H1 (cell line): ENCODE results near the gene CHMP1B. TPM values are rescaled to one million over a fixed set of nuclear protein-coding genes. Genes with fewer than 3 reads are reported as not detected.

Experiments
- CTCF ChIA-PET: fragments of 300-600 bp; sonication (Branson Sonifier 250); formaldehyde crosslinking; loops from one replicate; lab custom pipeline; 2021; ENCODE audit not compliant: partially characterized antibody; lab: Charles Lee
- POLR2A ChIA-PET: fragments of 300-600 bp; sonication (Branson Sonifier 250); formaldehyde crosslinking; loops from one replicate; lab custom pipeline; 2021; ENCODE audit warnings: inconsistent platforms; ENCODE audit not compliant: partially characterized antibody; lab: Charles Lee
- DNase-seq, 2 experiments: peaks; one replicate each; pipeline versions ENCODE4 v3.0.0 to v3.0.0-alpha.2; 2010 to 2022; ENCODE audit warnings: low spot score in 2 of 2, low read depth in 1 of 2, mixed read lengths in 1 of 2
- FAIRE-seq: peaks from 2 replicates; lab custom pipeline; 2011; peaks lifted over from hg19 to GRCh38; lab: Jason Lieb, UNC
- H2AFZ ChIP-seq: 2 replicates; pipeline ENCODE4 v1.8.1; 2012; ENCODE audit warnings: low read length, inconsistent platforms
- H2AK5ac ChIP-seq: 2 replicates; pipeline ENCODE4 v1.6.1; 2013; ENCODE audit warnings: low read depth, low read length
- H2BK120ac ChIP-seq: replicated peaks from 2 replicates; pipeline ENCODE3; 2013; ENCODE audit warnings: low read depth, low read length, inconsistent platforms
- H2BK12ac ChIP-seq: 2 replicates; pipeline ENCODE4 v1.6.1; 2013; ENCODE audit warnings: low read depth, low read length
- H2BK15ac ChIP-seq: 2 replicates; pipeline ENCODE4 v1.6.1; 2013; ENCODE audit warnings: low read length
- H2BK20ac ChIP-seq: 2 replicates; pipeline ENCODE4 v1.6.1; 2013; ENCODE audit warnings: low read length
- H2BK5ac ChIP-seq: 2 replicates; pipeline ENCODE4 v1.6.1; 2013; ENCODE audit warnings: low read depth, low read length
- H3K14ac ChIP-seq: 2 replicates; pipeline ENCODE4 v1.6.1; 2013; ENCODE audit warnings: inconsistent platforms; ENCODE audit not compliant: insufficient read length
- H3K18ac ChIP-seq: 2 replicates; pipeline ENCODE4 v1.6.1; 2013; ENCODE audit warnings: low read length; ENCODE audit errors: extremely low read depth
- H3K23ac ChIP-seq: 2 replicates; pipeline ENCODE4 v1.6.1; 2013; ENCODE audit warnings: inconsistent platforms; ENCODE audit not compliant: insufficient read length
- H3K23me2 ChIP-seq: 2 replicates; pipeline ENCODE4 v1.6.1; 2013; ENCODE audit warnings: low read depth, low read length
- H3K27ac ChIP-seq: 2 replicates; pipeline ENCODE4 v1.6.1; 2011; ENCODE audit warnings: low read depth, low read length, inconsistent platforms
- H3K27me3 ChIP-seq, 4 experiments: replicated peaks in 1 of 4; 1 replicate in 1 of 4; 2 replicates in 3 of 4; pipeline versions ENCODE4 v1.6.1 to v1.8.1; 2011 to 2013; ENCODE audit warnings: low read length in 3 of 4, mild to moderate bottlenecking in 3 of 4, inconsistent platforms in 2 of 4, mixed read lengths in 2 of 4, moderate library complexity in 1 of 4; ENCODE audit not compliant: control insufficient read depth in 3 of 4, insufficient read depth in 3 of 4; ENCODE audit errors: extremely low read depth in 1 of 4
- H3K36me3 ChIP-seq, 4 experiments: 2 replicates each; pipeline versions ENCODE4 v1.6.1 to v1.8.1; 2011 to 2013; ENCODE audit warnings: mild to moderate bottlenecking in 4 of 4, low read length in 3 of 4, moderate library complexity in 2 of 4, control low read depth in 1 of 4, inconsistent platforms in 1 of 4; ENCODE audit not compliant: insufficient read depth in 4 of 4, control insufficient read depth in 2 of 4
- H3K4ac ChIP-seq: replicated peaks from 2 replicates; pipeline ENCODE3; 2013; ENCODE audit warnings: low read length, low read depth, mixed read lengths, inconsistent platforms; ENCODE audit not compliant: insufficient read length
- H3K4me1 ChIP-seq, 4 experiments: replicated peaks in 1 of 4; 1 replicate in 1 of 4; 2 replicates in 3 of 4; pipeline versions ENCODE4 v1.6.1 to v1.8.1; 2011 to 2013; ENCODE audit warnings: low read length in 3 of 4, inconsistent platforms in 2 of 4, mixed read lengths in 1 of 4; ENCODE audit not compliant: insufficient read depth in 4 of 4, control insufficient read depth in 3 of 4
- H3K4me2 ChIP-seq, 2 experiments: 2 replicates each; pipeline versions ENCODE4 v1.6.1 to v1.8.1; 2011 to 2013; ENCODE audit warnings: low read depth in 2 of 2, low read length in 2 of 2, control low read depth in 1 of 2, inconsistent platforms in 1 of 2, mild to moderate bottlenecking in 1 of 2; ENCODE audit not compliant: insufficient read depth in 1 of 2
- H3K4me3 ChIP-seq, 4 experiments: fragments of 200-600, 300-600 bp in 1 of 4; sonication (generic), shearing (Covaris generic), sonication (Bioruptor Twin) in 1 of 4; 2 replicates each; pipeline versions ENCODE4 v1.5.1 to v1.8.1; 2011 to 2016; ENCODE audit warnings: low read length in 4 of 4, low read depth in 3 of 4, control low read depth in 2 of 4, inconsistent platforms in 2 of 4, mild to moderate bottlenecking in 2 of 4, mixed read lengths in 1 of 4, moderate library complexity in 1 of 4; ENCODE audit not compliant: insufficient read depth in 2 of 4; ENCODE audit errors: extremely low read depth in 1 of 4
- H3K56ac ChIP-seq: replicated peaks from 2 replicates; pipeline ENCODE3; 2013; ENCODE audit warnings: low read depth, mild to moderate bottlenecking, mixed read lengths, low read length, inconsistent platforms; ENCODE audit not compliant: insufficient read length
- H3K79me1 ChIP-seq: 2 replicates; pipeline ENCODE4 v1.6.1; 2013; ENCODE audit warnings: low read depth, low read length, control low read depth
- H3K79me2 ChIP-seq, 2 experiments: 2 replicates each; pipeline versions ENCODE4 v1.6.1 to v1.8.1; 2012 to 2013; ENCODE audit warnings: low read length in 2 of 2, mild to moderate bottlenecking in 2 of 2, inconsistent platforms in 1 of 2; ENCODE audit not compliant: insufficient read depth in 2 of 2, control insufficient read depth in 1 of 2
- H3K9ac ChIP-seq, 4 experiments: replicated peaks in 1 of 4; 1 replicate in 1 of 4; 2 replicates in 3 of 4; pipeline versions ENCODE4 v1.6.1 to v1.8.1; 2011 to 2013; ENCODE audit warnings: low read depth in 3 of 4, low read length in 3 of 4, control low read depth in 2 of 4, mild to moderate bottlenecking in 2 of 4, moderate library complexity in 2 of 4, inconsistent platforms in 1 of 4; ENCODE audit errors: extremely low read depth in 1 of 4
- H3K9me3 ChIP-seq, 2 experiments: 2 replicates each; pipeline versions ENCODE4 v1.6.1 to v1.8.1; 2012 to 2013; ENCODE audit warnings: mild to moderate bottlenecking in 2 of 2, moderate library complexity in 2 of 2, control low read depth in 1 of 2, inconsistent platforms in 1 of 2, low read depth in 1 of 2, low read length in 1 of 2, mixed read lengths in 1 of 2; ENCODE audit not compliant: insufficient read depth in 2 of 2
- H4K20me1 ChIP-seq, 2 experiments: replicated peaks in 1 of 2; 2 replicates each; pipeline versions ENCODE3 to v1.8.1; 2011 to 2013; ENCODE audit warnings: inconsistent platforms in 2 of 2, low read length in 2 of 2, mild to moderate bottlenecking in 1 of 2; ENCODE audit not compliant: insufficient read depth in 2 of 2, control insufficient read depth in 1 of 2
- H4K5ac ChIP-seq: 2 replicates; pipeline ENCODE4 v1.6.1; 2013; ENCODE audit warnings: low read length, low read depth, mixed read lengths, inconsistent platforms; ENCODE audit not compliant: insufficient read length
- H4K8ac ChIP-seq: 2 replicates; pipeline ENCODE4 v1.8.0; 2013; ENCODE audit warnings: mild to moderate bottlenecking, moderate library complexity, low read length, inconsistent platforms; ENCODE audit not compliant: insufficient read depth; ENCODE audit errors: extremely low read depth
- H4K91ac ChIP-seq: replicated peaks from 2 replicates; pipeline ENCODE3; 2013; ENCODE audit warnings: low read length, mixed read lengths, inconsistent platforms; ENCODE audit not compliant: insufficient read length
- ASH2L ChIP-seq: fragments of 200-600, 300-600 bp; sonication (generic); IDR thresholded peaks from one replicate; pipeline ENCODE4 v1.7.1; 2017; ENCODE audit warnings: low read length
- BRCA1 ChIP-seq: IDR thresholded peaks from 2 replicates; pipeline ENCODE4 v1.6.1; 2012; ENCODE audit warnings: low read depth, low read length, improper control_type of control experiment
- CBX5 ChIP-seq: fragments of 300-800, 300-1000 bp; sonication (generic); IDR thresholded peaks from 2 replicates; pipeline ENCODE4 v1.7.1; 2016; ENCODE audit warnings: antibody characterized with exemption, low read length, low read depth
- CHD1 ChIP-seq: IDR thresholded peaks from 2 replicates; pipeline ENCODE4 v1.6.1; 2012; ENCODE audit warnings: low read depth, low read length, improper control_type of control experiment
- MAFK ChIP-seq: IDR thresholded peaks from 2 replicates; pipeline ENCODE4 v1.6.1; 2012; ENCODE audit warnings: low read depth, mild to moderate bottlenecking, improper control_type of control experiment, low read length
- MAX ChIP-seq: IDR thresholded peaks from 2 replicates; pipeline ENCODE4 v1.6.1; 2012; ENCODE audit warnings: inconsistent platforms
- RXRA ChIP-seq: IDR thresholded peaks from 2 replicates; pipeline ENCODE4 v1.6.1; 2011; ENCODE audit warnings: low read depth, mild to moderate bottlenecking, low read length, moderate library complexity; ENCODE audit not compliant: insufficient read depth
- SIRT6 ChIP-seq: IDR thresholded peaks from one replicate; pipeline ENCODE4 v1.7.1; 2012; ENCODE audit warnings: low read length, inconsistent platforms
- SP4 ChIP-seq: IDR thresholded peaks from 2 replicates; pipeline ENCODE4 v1.6.1; 2012; ENCODE audit warnings: low read length, inconsistent platforms
- TBP ChIP-seq: IDR thresholded peaks from 2 replicates; pipeline ENCODE4 v1.6.1; 2011; ENCODE audit warnings: low read depth, low read length, improper control_type of control experiment
- TEAD4 ChIP-seq: IDR thresholded peaks from 2 replicates; pipeline ENCODE4 v1.6.1; 2012; ENCODE audit warnings: low read depth, low read length, inconsistent platforms, mixed read lengths
- WGBS, 2 experiments: shearing (Covaris generic) in 1 of 2; methylation state at CpG; one replicate each; pipeline versions ENCODE4 v1.1.6 to v1.1.7; 2013 to 2015; ENCODE audit warnings: low lambda C conversion rate in 2 of 2, mixed read lengths in 2 of 2, inconsistent platforms in 1 of 2, low coverage in 1 of 2, missing lambda C conversion rate in 1 of 2; ENCODE audit not compliant: insufficient replicate concordance in 2 of 2, insufficient coverage in 1 of 2, insufficient read length in 1 of 2; ENCODE audit errors: extremely low coverage in 1 of 2, missing lambda C conversion rate in 1 of 2; 5-methylcytosine and 5-hydroxymethylcytosine counted together
- polyA plus RNA-seq, 7 experiments: library from polyadenylated mRNA; depleted of rRNA in 3 of 7; stranded (reverse) in 5 of 7; unstranded in 2 of 7; fragments of >200 nt in 5 of 7; fragments of 200-250 nt in 2 of 7; gene quantifications; 1 replicate in 5 of 7; 2 replicates in 1 of 7; 4 replicates in 1 of 7; pipeline versions ENCODE4 v1.2.1 to v1.2.3, GENCODE V29; 2011 to 2013; ENCODE audit warnings: missing spikeins in 2 of 7, mixed read lengths in 2 of 7
- total RNA-seq: library from RNA; stranded (reverse); fragmentation: NEBNext Ultra II Directional; extraction: Animal tissue kit (Norgen Biotek cat#: 25700); gene quantifications from 2 replicates; pipeline ENCODE4 v1.2.1, GENCODE V29; 2021

Gene CHMP1B
- total and polyA plus RNA-seq, 2 of the 8 experiments (the other 6 are each of a cell fraction or from before 2014, with no cell fraction given), result 30.5 to 43.2 TPM

- Histone ChIP-seq H3K23ac (no peak overlapping the region), H3K23me2 (no peaks in the 10 kb centered on the region), H3K9me3 (peaks cover 3 to 6% of the 10 kb centered on the region in 2 experiments; a peak in 1 of 4 replicates), H2BK5ac (no peak overlapping the region), H3K27me3 (no peaks in the 10 kb centered on the region), H3K56ac (no peak overlapping the region), H3K4me1 (no peaks in the 10 kb centered on the region; a peak in 2 of 7 replicates), H2AK5ac (no peak overlapping the region), H4K5ac (no peak overlapping the region), H3K14ac (no peak overlapping the region), H2BK20ac (no peak overlapping the region), H4K91ac (no peak overlapping the region), H3K36me3 (peaks cover 0 to 11% (median 0%) of the 10 kb centered on the region in 4 experiments; a peak in 1 of 8 replicates), H3K4me2 (no peak overlapping the region), H3K79me2 (no peaks in the 10 kb centered on the region), H4K20me1 (no peaks in the 10 kb centered on the region), H2BK120ac (no peak overlapping the region), H3K27ac (no peak overlapping the region), H2BK15ac (no peak overlapping the region), H3K18ac (no peak overlapping the region), H3K4me3 (no peak overlapping the region), H2AFZ (no peak overlapping the region), H3K9ac (no peak overlapping the region), H4K8ac (no peak overlapping the region), H3K4ac (no peak overlapping the region), H2BK12ac (no peak overlapping the region), H3K79me1 (no peaks in the 10 kb centered on the region; the same call in 1 of the 2 replicates)
- FAIRE-seq (no peak), DNase-seq (no peak)
- CTCF ChIA-PET, result interaction anchor here (0.8 to 1.7 kb wide), 7 partner anchors 11 to 145 kb away, joined by 3 to 8 read pairs (median 4); no protein-coding TSS in a partner anchor
- 89% methylated on average over 15 of the region's 15 CpGs; no CpG with 5 or more reads in 1 of the 2 experiments for WGBS, 2 experiments
- POLR2A ChIA-PET, result interaction anchor here (1.1 kb wide), 1 partner anchor 13 kb away, joined by 4 read pairs; no protein-coding TSS in a partner anchor
- no peak for TF ChIP-seq SIRT6
- TF ChIP-seq SP4, result no peak
- TF ChIP-seq CBX5, result no peak
- no peak for TF ChIP-seq BRCA1
- no peak for TF ChIP-seq MAFK
- TF ChIP-seq RXRA, result no peak
- no peak for TF ChIP-seq TEAD4
- no peak for TF ChIP-seq ASH2L
- TF ChIP-seq MAX, result no peak
- TF ChIP-seq CHD1, result no peak
- no peak for TF ChIP-seq TBP
Observed at GRCh38 chr18:11873670-11874340, 22.6 kb downstream of the CHMP1B start.
